Skeletal muscle satellite cell (primary cell): ENCODE data around the gene MTRFR.

Experiments
- H3K27me3 ChIP-seq: 2 replicates; pipeline ENCODE4 v1.7.0; 2013; ENCODE audit warnings: low read length; ENCODE audit not compliant: control insufficient read depth, insufficient read depth
- H3K36me3 ChIP-seq: 2 replicates; pipeline ENCODE4 v1.7.0; 2013; ENCODE audit warnings: mild to moderate bottlenecking, control low read depth, low read length; ENCODE audit not compliant: insufficient read depth
- H3K4me1 ChIP-seq: 2 replicates; pipeline ENCODE4 v1.7.0; 2013; ENCODE audit warnings: low read length; ENCODE audit not compliant: control insufficient read depth, insufficient read depth
- H3K4me2 ChIP-seq: 2 replicates; pipeline ENCODE4 v1.7.0; 2013; ENCODE audit warnings: mild to moderate bottlenecking, low read length
- H3K4me3 ChIP-seq: 2 replicates; pipeline ENCODE4 v1.7.0; 2013; ENCODE audit warnings: low read length
- H3K9ac ChIP-seq: 2 replicates; pipeline ENCODE4 v1.7.0; 2013; ENCODE audit warnings: mild to moderate bottlenecking, low read depth, low read length, moderate library complexity
- H3K9me3 ChIP-seq: replicated peaks from 2 replicates; pipeline ENCODE4 v1.7.0; 2013; ENCODE audit warnings: mild to moderate bottlenecking, control low read depth, low read length

The MTRFR gene

DNA sequence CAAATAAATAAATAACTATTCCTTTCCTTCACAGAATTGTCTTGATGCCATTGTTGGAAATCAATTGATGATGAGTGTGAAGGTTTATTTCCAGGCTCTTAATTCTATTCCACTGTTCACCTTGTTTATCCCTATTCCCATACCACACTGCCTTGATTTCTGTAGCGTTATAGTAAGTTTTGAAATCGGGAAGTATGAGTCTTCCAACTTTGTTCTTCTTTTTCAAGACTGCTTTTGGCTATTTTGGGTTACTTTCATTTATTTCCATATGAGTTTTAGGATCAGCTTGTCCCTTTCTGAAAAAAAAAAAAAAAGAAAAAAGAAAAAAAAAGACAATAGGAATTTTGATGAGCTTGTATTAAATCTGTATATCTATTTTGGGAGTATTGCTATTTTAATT lies 47.7 kb downstream of the MTRFR start:
- Histone ChIP-seq H3K27me3 (no peaks in the 10 kb centered on the region), H3K4me1 (no peaks in the 10 kb centered on the region), H3K9me3 (no peaks in the 10 kb centered on the region), H3K4me2 (no peak overlapping the region), H3K4me3 (no peak overlapping the region), H3K36me3 (no peaks in the 10 kb centered on the region), H3K9ac (no peak overlapping the region)

DNA sequence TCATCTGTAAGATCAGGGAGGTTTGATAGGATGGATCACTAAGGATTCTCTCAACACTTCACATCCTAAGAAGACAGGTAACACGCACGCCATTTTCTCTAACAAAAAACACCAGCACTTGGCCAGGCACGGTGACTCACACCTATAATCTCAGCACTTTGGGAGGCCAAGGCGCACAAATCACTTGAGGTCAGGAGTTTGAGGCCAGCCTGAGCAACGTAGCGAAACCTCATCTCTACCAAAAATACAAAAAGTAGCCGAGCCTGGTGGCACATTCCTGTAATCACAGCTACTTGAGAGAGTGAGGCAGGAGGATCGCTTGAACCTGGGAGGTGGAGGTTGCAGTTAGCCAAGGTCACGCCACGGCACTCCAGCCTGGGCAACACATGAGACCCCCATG lies 48.9 kb downstream of the MTRFR start:
- Histone ChIP-seq H3K4me1 (no peaks in the 10 kb centered on the region), H3K4me2 (no peak overlapping the region), H3K36me3 (no peaks in the 10 kb centered on the region), H3K4me3 (no peak overlapping the region), H3K9ac (no peak overlapping the region), H3K27me3 (no peaks in the 10 kb centered on the region), H3K9me3 (no peaks in the 10 kb centered on the region)

DNA sequence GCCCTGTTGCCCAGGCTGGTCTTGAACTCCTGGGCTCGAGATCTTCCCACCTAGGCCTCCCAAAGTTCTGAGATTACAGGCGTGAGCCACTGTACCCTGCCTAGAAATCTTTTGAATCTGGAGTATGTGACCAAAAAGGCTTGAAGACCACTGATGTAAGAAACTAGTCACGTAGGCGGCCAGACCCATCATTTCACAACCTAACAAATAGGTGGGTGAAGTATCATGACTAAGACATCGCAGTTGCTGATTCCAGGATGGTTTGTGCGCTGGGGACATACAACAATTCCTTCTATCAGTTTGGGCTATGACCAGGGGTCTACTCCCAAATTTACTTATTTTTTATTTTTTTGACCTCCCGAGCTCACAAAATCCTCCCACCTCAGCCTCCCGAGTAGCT lies 50.2 kb downstream of the MTRFR start:
- H3K36me3 ChIP-seq = peaks cover 2% of the 10 kb centered on the region
- H3K4me1 ChIP-seq = no peaks in the 10 kb centered on the region
- H3K27me3 ChIP-seq = no peaks in the 10 kb centered on the region
- no peaks in the 10 kb centered on the region for H3K9me3 ChIP-seq
- H3K9ac ChIP-seq = no peak overlapping the region
- no peak overlapping the region for H3K4me2 ChIP-seq
- no peak overlapping the region for H3K4me3 ChIP-seq

DNA sequence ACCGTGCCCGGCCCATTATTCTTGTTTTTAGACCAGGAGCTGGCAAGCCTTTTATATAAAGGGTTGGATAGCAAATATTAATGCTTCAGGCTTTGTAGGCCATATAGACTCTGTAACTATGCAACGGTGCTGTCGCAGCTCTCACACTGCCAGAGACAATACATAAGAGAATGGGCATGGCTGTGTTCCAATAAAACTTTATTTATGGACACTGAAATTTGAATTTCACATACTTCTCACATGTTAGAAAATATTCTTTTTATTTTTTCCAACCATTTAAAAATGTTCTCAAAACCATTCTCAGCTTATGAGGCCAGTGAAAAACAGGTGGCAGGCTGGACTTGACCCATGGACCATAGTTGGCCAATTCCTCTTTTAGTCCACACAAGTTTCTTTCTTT lies 51.4 kb downstream of the MTRFR start:
- Histone ChIP-seq H3K4me1 (no peaks in the 10 kb centered on the region), H3K36me3 (peaks cover 12% of the 10 kb centered on the region), H3K4me3 (no peak overlapping the region), H3K9me3 (no peaks in the 10 kb centered on the region), H3K27me3 (no peaks in the 10 kb centered on the region), H3K4me2 (no peak overlapping the region), H3K9ac (no peak overlapping the region)

DNA sequence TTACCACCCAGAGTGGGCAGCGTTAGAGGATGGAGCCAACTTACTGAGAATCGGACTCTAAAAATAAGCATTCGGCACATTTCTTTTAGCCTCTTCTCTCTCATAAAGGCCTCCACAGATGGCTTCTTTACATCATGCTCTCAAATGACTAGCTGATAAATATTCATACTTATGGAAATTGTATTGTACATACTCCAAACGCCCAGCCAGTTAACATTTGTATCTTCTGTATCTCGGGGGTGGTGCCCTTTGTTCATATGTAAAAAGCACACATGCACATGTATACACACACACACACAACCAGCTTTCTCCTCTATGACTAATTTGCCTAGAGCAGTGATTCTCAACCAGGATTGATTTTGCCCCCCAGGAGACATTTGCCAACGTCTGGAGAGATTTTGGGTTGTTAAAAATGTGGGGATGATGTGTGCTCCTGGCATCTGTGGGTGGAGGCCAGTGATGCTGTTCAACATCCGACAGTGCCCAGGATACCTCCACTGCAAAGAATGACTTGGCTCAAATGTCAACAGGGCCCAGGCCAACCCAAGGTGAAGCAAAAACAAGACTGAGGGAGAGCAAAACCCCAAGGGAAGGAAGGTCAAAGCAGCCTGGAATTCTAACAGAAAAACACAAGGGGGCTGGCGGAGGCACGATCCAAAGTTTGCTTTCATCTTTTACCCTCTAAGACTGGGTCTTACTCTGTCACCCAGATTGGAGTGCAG lies 53.6 kb downstream of the MTRFR start:
- Histone ChIP-seq H3K27me3 (no peaks in the 10 kb centered on the region), H3K36me3 (peaks cover 24% of the 10 kb centered on the region), H3K4me2 (no peak overlapping the region), H3K9ac (no peak overlapping the region), H3K4me1 (no peaks in the 10 kb centered on the region), H3K4me3 (no peak overlapping the region), H3K9me3 (no peaks in the 10 kb centered on the region)

DNA sequence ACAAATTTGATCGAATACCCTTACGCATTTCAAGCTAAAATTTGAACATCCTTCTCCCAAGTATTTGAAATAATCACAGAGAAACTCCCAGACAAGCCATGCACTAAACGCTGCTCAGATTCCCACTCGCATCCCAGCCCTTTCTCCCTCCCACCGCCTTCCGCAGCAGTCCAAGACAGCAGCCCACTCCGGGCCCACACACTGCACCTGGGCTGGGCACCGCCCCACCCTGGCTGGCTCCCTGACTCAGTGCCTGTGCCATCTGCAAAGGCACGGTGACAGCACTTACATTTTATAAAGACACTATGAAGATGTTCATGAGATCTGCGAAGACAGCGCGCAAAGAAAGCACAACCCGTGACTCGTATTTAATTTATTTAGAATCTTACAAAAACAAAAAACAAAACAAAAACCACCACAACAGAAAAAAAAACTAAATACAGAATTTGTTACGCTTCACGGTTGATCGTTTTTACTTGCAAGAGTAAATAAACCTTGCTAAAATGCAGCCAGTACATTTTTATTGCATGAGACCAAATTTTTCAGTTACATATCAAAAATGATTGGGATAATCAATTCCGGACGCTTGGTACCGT lies 55.6 kb downstream of the MTRFR start:
- Histone ChIP-seq H3K9me3 (no peaks in the 10 kb centered on the region), H3K4me1 (no peaks in the 10 kb centered on the region), H3K4me3 (no peak overlapping the region), H3K36me3 (peaks cover 39% of the 10 kb centered on the region), H3K9ac (no peak overlapping the region), H3K4me2 (no peak overlapping the region), H3K27me3 (no peaks in the 10 kb centered on the region)

DNA sequence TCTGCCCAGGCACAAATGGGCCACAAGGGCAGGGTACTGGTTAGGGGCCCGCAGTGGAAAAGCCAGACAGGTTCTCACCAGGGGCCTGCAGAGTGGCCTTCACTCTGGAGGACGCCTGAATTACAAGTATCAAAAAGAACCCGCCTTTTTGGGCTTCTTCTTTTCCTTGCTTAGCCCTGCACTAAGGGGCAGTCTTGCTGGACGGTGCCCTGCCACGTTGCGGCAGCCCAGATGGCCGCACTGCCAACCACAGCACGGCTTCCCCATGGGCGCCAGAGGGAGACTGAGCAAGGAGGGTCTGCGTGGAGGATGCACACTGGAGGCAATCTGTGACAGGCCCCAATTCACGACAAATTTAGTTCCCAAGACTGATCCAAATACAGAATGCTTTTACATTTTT lies 56.7 kb downstream of the MTRFR start:
- H3K4me2 ChIP-seq = no peak overlapping the region
- peaks cover 49% of the 10 kb centered on the region for H3K36me3 ChIP-seq
- no peaks in the 10 kb centered on the region for H3K4me1 ChIP-seq
- H3K9ac ChIP-seq = no peak overlapping the region
- H3K9me3 ChIP-seq = no peaks in the 10 kb centered on the region
- H3K27me3 ChIP-seq = no peaks in the 10 kb centered on the region
- no peak overlapping the region for H3K4me3 ChIP-seq

DNA sequence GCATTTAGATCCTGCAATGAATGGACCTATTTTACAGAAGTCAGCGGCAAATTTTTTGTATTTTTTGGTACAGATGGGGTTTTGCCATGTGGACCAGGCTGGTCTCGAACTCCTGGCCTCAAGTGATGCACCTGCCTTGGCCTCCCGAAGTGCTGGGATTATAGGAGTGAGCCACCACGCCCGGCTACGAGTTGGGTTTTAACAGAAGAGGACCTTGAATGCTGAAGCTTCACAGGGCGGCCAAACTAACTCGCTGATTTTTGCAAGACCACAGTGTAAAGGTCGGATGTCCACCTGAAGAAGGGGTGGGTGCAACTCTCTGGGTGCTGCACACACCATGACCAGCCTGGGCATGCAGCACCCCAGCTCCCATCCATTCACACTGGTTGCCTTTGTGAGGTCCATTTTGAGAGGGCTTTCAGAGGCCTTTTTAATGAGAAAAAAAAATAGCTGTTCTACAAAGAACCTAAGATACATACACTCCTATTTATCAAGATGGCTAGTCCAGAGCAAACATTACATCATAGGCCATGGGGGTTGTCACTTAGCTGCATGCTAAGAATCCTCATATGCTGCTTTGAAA lies 60.0 kb downstream of the MTRFR start:
- H3K4me1 ChIP-seq = no peaks in the 10 kb centered on the region
- H3K27me3 ChIP-seq = no peaks in the 10 kb centered on the region
- H3K9me3 ChIP-seq = no peaks in the 10 kb centered on the region
- H3K36me3 ChIP-seq = peaks cover 72% of the 10 kb centered on the region
- H3K4me2 ChIP-seq = no peak overlapping the region
- H3K9ac ChIP-seq = no peak overlapping the region
- H3K4me3 ChIP-seq = no peak overlapping the region

DNA sequence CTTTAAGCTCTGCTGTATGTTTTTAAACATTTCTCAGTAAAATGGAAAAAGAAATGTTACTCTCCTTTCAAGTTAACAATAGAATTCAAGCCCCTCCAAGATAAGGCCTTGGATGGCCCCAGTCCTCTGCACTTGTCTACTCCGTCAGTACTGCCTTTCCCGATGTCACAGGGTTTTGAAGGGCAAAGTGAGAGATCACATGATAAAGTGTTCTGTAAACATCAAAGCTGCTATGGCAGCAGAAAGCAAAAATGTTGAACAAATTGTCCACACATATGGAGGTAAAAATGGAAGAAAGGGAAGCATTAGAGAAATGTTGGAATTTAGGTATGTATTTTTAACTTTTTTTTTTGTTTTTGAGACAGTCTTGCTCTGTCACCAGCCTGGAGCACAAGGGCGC lies 71.9 kb downstream of the MTRFR start:
- H3K27me3 ChIP-seq = no peaks in the 10 kb centered on the region
- no peak overlapping the region for H3K9ac ChIP-seq
- H3K4me1 ChIP-seq = no peaks in the 10 kb centered on the region
- no peak overlapping the region for H3K4me3 ChIP-seq
- H3K9me3 ChIP-seq = no peaks in the 10 kb centered on the region
- H3K4me2 ChIP-seq = no peak overlapping the region
- H3K36me3 ChIP-seq = peaks cover 70% of the 10 kb centered on the region

DNA sequence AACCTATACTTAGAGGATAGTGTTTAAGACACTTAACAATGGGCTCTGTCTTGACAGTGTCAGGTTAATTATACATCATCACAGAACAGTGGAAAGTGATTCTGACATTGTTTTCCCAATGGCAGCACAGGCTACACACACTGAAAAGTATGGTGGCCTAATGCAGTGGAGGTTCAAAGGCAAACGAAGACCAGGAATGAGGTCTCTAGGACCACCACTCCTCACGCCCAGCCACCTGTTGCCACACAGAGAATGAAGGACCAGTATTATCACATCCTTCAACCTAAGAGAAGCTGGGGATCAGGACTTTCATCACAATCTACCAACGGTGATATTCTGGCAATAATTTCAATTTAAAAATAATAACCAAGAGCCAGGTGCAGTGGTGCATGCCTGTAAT lies 73.0 kb downstream of the MTRFR start:
- H3K36me3 ChIP-seq = peaks cover 74% of the 10 kb centered on the region
- H3K4me3 ChIP-seq = no peak overlapping the region
- H3K27me3 ChIP-seq = no peaks in the 10 kb centered on the region
- no peak overlapping the region for H3K4me2 ChIP-seq
- no peaks in the 10 kb centered on the region for H3K4me1 ChIP-seq
- H3K9me3 ChIP-seq = no peaks in the 10 kb centered on the region
- no peak overlapping the region for H3K9ac ChIP-seq
